ENCODE measurements around the gene ZNF266. TPM values are rescaled to one million over a fixed set of nuclear protein-coding genes. Genes with fewer than 3 reads are reported as not detected.

ZNF266 gene
- total and polyA plus RNA-seq, 2 donors (not counting 1 experiment from before 2014, with no cell fraction given): 56.8 to 76.0 TPM

DNA sequence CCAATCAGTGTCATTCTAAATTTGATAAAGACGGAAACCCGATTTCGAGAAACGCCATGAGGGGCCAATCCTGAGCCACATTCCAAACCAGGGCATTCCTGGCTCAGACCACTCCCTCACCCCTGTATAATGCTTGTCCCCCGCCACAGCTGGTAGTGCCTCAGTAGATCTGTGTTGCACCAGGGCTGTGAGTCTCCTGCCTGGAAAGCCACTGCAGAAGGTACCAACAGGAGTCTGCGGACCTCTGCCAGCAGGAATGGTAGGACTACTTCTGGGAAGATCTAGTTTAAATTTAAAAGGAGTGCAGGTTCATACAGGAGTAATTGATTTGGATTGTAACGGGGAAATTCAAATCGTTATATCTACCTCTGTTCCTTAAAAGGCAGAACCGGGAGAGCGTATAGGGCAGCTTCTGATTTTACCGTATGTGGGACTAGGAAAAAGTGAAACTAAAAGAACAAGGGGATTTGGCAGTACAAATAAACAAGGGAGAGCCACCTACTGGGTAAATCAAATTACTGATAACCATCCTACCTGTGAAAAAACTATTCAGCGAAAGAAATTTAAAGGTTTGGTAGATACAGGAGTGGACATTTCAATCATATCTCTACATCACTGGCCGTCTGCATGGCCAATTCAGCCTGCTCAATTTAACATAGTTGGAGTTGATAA, 20.8 kb upstream of the ZNF266 start:
- H3K9me3 Mint-ChIP-seq (ENCODE audit: insufficient read depth): peaks cover 34% of the 10 kb centered on the region
- POLR2A ChIA-PET: no interaction called here
- WGBS (ENCODE audit: insufficient coverage): 64% methylated on average over 7 of the region's 13 CpGs
- H3K4me1 Mint-ChIP-seq: no peaks in the 10 kb centered on the region
- Histone ChIP-seq H4K20me1 (ENCODE audit: control insufficient read depth, insufficient read depth, low read length, poor library complexity, severe bottlenecking) (no peaks in the 10 kb centered on the region), H3K9ac (ENCODE audit: low read length) (no peak overlapping the region), H2AFZ (ENCODE audit: insufficient read depth, low read depth, low read length, poor library complexity, severe bottlenecking) (no peak overlapping the region), H3K4me1 (ENCODE audit: control insufficient read depth in 2 of 2, insufficient read depth in 2 of 2, low read length in 2 of 2) (no peaks in the 10 kb centered on the region), H3K4me2 (replicated peaks; ENCODE audit: low read depth, low read length, poor library complexity, severe bottlenecking) (no peak overlapping the region), H3K27ac (ENCODE audit: low read length in 2 of 2) (no peak overlapping the region), H3K9me3 (ENCODE audit: control extremely low read depth in 1 of 3, control insufficient read depth in 2 of 3, insufficient read depth in 1 of 3, low read length in 2 of 3) (peaks cover 4 to 57% (median 29%) of the 10 kb centered on the region in 3 donors), H3K4me3 (ENCODE audit: control extremely low read depth in 1 of 5, extremely low read depth in 1 of 5, insufficient read depth in 1 of 5, low read depth in 2 of 5, low read length in 4 of 5) (no peak overlapping the region), H3K36me3 (replicated peaks in 1 of 2; ENCODE audit: control extremely low read depth in 1 of 2, control insufficient read depth in 1 of 2, extremely low read depth in 1 of 2, insufficient read depth in 2 of 2, low read length in 1 of 2) (no peaks in the 10 kb centered on the region), H3K27me3 (replicated peaks in 1 of 4; ENCODE audit: control extremely low read depth in 1 of 4, control insufficient read depth in 3 of 4, insufficient read depth in 4 of 4, low read length in 3 of 4) (no peaks in the 10 kb centered on the region), H3K79me2 (ENCODE audit: control insufficient read depth, insufficient read depth, low read length) (no peaks in the 10 kb centered on the region)
- CTCF ChIA-PET: no interaction called here
- intact Hi-C loops (cut with micrococcal nuclease): no loop called here
- H3K4me3 Mint-ChIP-seq: no peak overlapping the region
- TF ChIP-seq EZH2 (IDR thresholded peaks at IDR 0.05; ENCODE audit: borderline replicate concordance, insufficient read depth, low read depth, low read length, poor library complexity, severe bottlenecking): no peak
- TF ChIP-seq, protein P1, sequence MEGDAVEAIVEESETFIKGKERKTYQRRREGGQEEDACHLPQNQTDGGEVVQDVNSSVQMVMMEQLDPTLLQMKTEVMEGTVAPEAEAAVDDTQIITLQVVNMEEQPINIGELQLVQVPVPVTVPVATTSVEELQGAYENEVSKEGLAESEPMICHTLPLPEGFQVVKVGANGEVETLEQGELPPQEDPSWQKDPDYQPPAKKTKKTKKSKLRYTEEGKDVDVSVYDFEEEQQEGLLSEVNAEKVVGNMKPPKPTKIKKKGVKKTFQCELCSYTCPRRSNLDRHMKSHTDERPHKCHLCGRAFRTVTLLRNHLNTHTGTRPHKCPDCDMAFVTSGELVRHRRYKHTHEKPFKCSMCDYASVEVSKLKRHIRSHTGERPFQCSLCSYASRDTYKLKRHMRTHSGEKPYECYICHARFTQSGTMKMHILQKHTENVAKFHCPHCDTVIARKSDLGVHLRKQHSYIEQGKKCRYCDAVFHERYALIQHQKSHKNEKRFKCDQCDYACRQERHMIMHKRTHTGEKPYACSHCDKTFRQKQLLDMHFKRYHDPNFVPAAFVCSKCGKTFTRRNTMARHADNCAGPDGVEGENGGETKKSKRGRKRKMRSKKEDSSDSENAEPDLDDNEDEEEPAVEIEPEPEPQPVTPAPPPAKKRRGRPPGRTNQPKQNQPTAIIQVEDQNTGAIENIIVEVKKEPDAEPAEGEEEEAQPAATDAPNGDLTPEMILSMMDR (IDR thresholded peaks at IDR 0.05): no peak
- DNase-seq: no peak
- H3K27ac Mint-ChIP-seq: no peak overlapping the region
- ATAC-seq (ENCODE audit: low read depth): no peak
- H3K27me3 Mint-ChIP-seq: no peaks in the 10 kb centered on the region

DNA sequence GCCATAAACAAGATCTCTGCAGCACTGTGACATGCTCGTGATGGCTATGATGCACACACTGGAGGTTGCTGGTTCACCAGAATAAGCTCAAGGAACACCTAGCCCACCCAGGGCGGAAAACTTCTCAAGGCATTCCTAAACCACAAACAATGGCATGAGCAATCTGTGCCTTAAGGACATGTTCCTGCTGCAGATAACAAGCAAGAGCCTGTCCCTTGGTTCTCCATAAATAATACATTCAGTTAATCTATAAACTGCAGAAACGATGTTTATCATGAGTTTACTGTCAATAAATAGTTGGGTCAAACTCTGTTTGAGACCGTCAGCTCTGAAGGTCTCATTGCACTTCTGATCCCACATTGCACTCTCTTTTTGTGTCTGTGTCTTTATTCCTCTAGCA, 18.6 kb upstream of the ZNF266 start:
- H3K27ac Mint-ChIP-seq: no peak overlapping the region
- POLR2A ChIA-PET: no interaction called here

More for the DNA sequence above, 18.6 kb upstream of the ZNF266 start:
- DNase-seq: no peak
- peaks cover 28% of the 10 kb centered on the region for H3K9me3 Mint-ChIP-seq (ENCODE audit: insufficient read depth)
- no peaks in the 10 kb centered on the region for H3K79me2 ChIP-seq (ENCODE audit: control insufficient read depth, insufficient read depth, low read length)
- ATAC-seq (ENCODE audit: low read depth): no peak
- no peak overlapping the region for H3K4me3 ChIP-seq (ENCODE audit: control extremely low read depth in 1 of 5, extremely low read depth in 1 of 5, insufficient read depth in 1 of 5, low read depth in 2 of 5, low read length in 4 of 5)
- H3K36me3 ChIP-seq (replicated peaks in 1 of 2; ENCODE audit: control extremely low read depth in 1 of 2, control insufficient read depth in 1 of 2, extremely low read depth in 1 of 2, insufficient read depth in 2 of 2, low read length in 1 of 2): no peaks in the 10 kb centered on the region
- no peaks in the 10 kb centered on the region for H3K27me3 ChIP-seq (replicated peaks in 1 of 4; ENCODE audit: control extremely low read depth in 1 of 4, control insufficient read depth in 3 of 4, insufficient read depth in 4 of 4, low read length in 3 of 4)
- H3K4me3 Mint-ChIP-seq: no peak overlapping the region
- no peak overlapping the region for H3K27ac ChIP-seq (ENCODE audit: low read length in 2 of 2)
- H3K4me1 Mint-ChIP-seq: no peaks in the 10 kb centered on the region
- no peak overlapping the region for H3K9ac ChIP-seq (ENCODE audit: low read length)
- no peak overlapping the region for H3K4me2 ChIP-seq (replicated peaks; ENCODE audit: low read depth, low read length, poor library complexity, severe bottlenecking)
- no peaks in the 10 kb centered on the region for H3K27me3 Mint-ChIP-seq
- 92% methylated on average over 2 of the region's 4 CpGs for WGBS (ENCODE audit: insufficient coverage)
- no peaks in the 10 kb centered on the region for H3K4me1 ChIP-seq (ENCODE audit: control insufficient read depth in 2 of 2, insufficient read depth in 2 of 2, low read length in 2 of 2)
- no peak overlapping the region for H2AFZ ChIP-seq (ENCODE audit: insufficient read depth, low read depth, low read length, poor library complexity, severe bottlenecking)
- no peaks in the 10 kb centered on the region for H4K20me1 ChIP-seq (ENCODE audit: control insufficient read depth, insufficient read depth, low read length, poor library complexity, severe bottlenecking)
- TF ChIP-seq, protein P1 (IDR thresholded peaks at IDR 0.05): no peak
- no peak for TF ChIP-seq EZH2 (IDR thresholded peaks at IDR 0.05; ENCODE audit: borderline replicate concordance, insufficient read depth, low read depth, low read length, poor library complexity, severe bottlenecking)
- CTCF ChIA-PET: no interaction called here
- H3K9me3 ChIP-seq (ENCODE audit: control extremely low read depth in 1 of 3, control insufficient read depth in 2 of 3, insufficient read depth in 1 of 3, low read length in 2 of 3): peaks cover 2 to 72% (median 34%) of the 10 kb centered on the region in 3 donors
- intact Hi-C loops (cut with micrococcal nuclease): no loop called here
